HCT116 (cell line): Measurements from ENCODE around the gene CNTD1. TPM values are rescaled to one million over a fixed set of nuclear protein-coding genes. Genes with fewer than 3 reads are reported as not detected.

Source experiments
- ATAC-seq: fragments of 200-7000 bp; cut with Tn5 transposase; 2 replicates; pipeline ENCODE4 v1.9.1; 2020; ENCODE audit warnings: mild to moderate bottlenecking, moderate library complexity
- BruUV-seq: library from RNA; stranded (reverse); fragments of 400-500 nt; replicated peaks from 2 replicates; lab custom pipeline; 2021; lab: Mats Ljungman, UMichigan
- CTCF ChIA-PET: fragments of 300-600 bp; sonication (Branson Sonifier 250); formaldehyde crosslinking; loops from one replicate; lab custom pipeline; 2021; ENCODE audit warnings: antibody characterized with exemption; lab: Charles Lee
- POLR2A ChIA-PET: fragments of 300-600, 350-600 bp; sonication (Branson Sonifier 250); formaldehyde crosslinking; loops from one replicate; lab custom pipeline; 2021; ENCODE audit warnings: antibody characterized with exemption; lab: Charles Lee
- RAD21 ChIA-PET, 2 experiments: fragments of 300-600 bp; sonication (Branson Sonifier 250); formaldehyde crosslinking; loops; one replicate each; lab custom pipeline; 2023; ENCODE audit warnings: low total read pairs in 2 of 2; ENCODE audit not compliant: uncharacterized antibody in 2 of 2, unreplicated experiment in 2 of 2, low non-redundant PET in 1 of 2; lab: Charles Lee
- DNase-seq: peaks from one replicate; pipeline ENCODE4 v3.0.0-alpha.2; 2010; ENCODE audit warnings: low read depth, low spot score
- H2AFZ ChIP-seq: fragments of 200-600 bp; shearing (Covaris generic), sonication (generic); 2 replicates; pipeline ENCODE4 v1.6.1; 2017; ENCODE audit warnings: low read depth, mixed run types, mixed read lengths, antibody characterized with exemption, low read length; ENCODE audit not compliant: poor library complexity, severe bottlenecking
- H3K27ac ChIP-seq: 2 replicates; pipeline ENCODE4 v1.5.1; 2012; ENCODE audit warnings: low read depth, low read length
- H3K27me3 ChIP-seq: fragments of 200-600 bp; sonication (generic); 2 replicates; pipeline ENCODE4 v1.6.1; 2016; ENCODE audit warnings: mixed run types, low read length, mixed read lengths; ENCODE audit not compliant: insufficient read depth
- H3K36me3 ChIP-seq, 2 experiments: fragments of 200-500 bp in 1 of 2; fragments of 200-600 bp in 1 of 2; sonication (Bioruptor generic) in 1 of 2; sonication (generic) in 1 of 2; 2 replicates each; pipeline versions ENCODE4 v1.5.1 to v1.6.1; 2014 to 2016; ENCODE audit warnings: low read length in 2 of 2, inconsistent platforms in 1 of 2, mixed read lengths in 1 of 2, mixed run types in 1 of 2; ENCODE audit not compliant: insufficient read depth in 2 of 2, control insufficient read depth in 1 of 2
- H3K4me1 ChIP-seq, 2 experiments: fragments of 200-600 bp in 1 of 2; sonication (generic) in 1 of 2; 2 replicates each; pipeline versions ENCODE4 v1.5.1 to v1.6.1; 2012 to 2017; ENCODE audit warnings: low read length in 2 of 2, inconsistent platforms in 1 of 2, mild to moderate bottlenecking in 1 of 2, mixed read lengths in 1 of 2, mixed run types in 1 of 2, moderate library complexity in 1 of 2; ENCODE audit not compliant: insufficient read depth in 2 of 2, control insufficient read depth in 1 of 2
- H3K4me2 ChIP-seq: fragments of 200-600 bp; sonication (generic); 2 replicates; pipeline ENCODE4 v1.6.1; 2017; ENCODE audit warnings: mixed run types, low read length, mixed read lengths
- H3K4me3 ChIP-seq, 2 experiments: fragments of 200-600 bp in 1 of 2; sonication (generic) in 1 of 2; replicated peaks in 1 of 2; 2 replicates each; pipeline ENCODE4 v1.5.1; 2011 to 2016; ENCODE audit warnings: low read length in 2 of 2, control low read depth in 1 of 2, low read depth in 1 of 2, mild to moderate bottlenecking in 1 of 2, mixed read lengths in 1 of 2, mixed run types in 1 of 2
- H3K79me2 ChIP-seq: fragments of 200-600 bp; sonication (generic); 2 replicates; pipeline ENCODE4 v1.6.1; 2017; ENCODE audit warnings: mild to moderate bottlenecking, mixed run types, low read length, moderate library complexity, mixed read lengths; ENCODE audit not compliant: insufficient read depth
- H3K9ac ChIP-seq: fragments of 200-600 bp; sonication (generic); 2 replicates; pipeline ENCODE4 v1.6.1; 2016; ENCODE audit warnings: low read length, mixed read lengths
- H3K9me2 ChIP-seq: fragments of 200-600 bp; sonication (generic), shearing (Covaris generic); 2 replicates; pipeline ENCODE4 v1.6.1; 2017; ENCODE audit warnings: mixed run types, mild to moderate bottlenecking, moderate library complexity; ENCODE audit not compliant: insufficient read depth
- H3K9me3 ChIP-seq, 2 experiments: fragments of 200-500 bp in 1 of 2; fragments of 200-600 bp in 1 of 2; sonication (Bioruptor generic) in 1 of 2; sonication (generic) in 1 of 2; 2 replicates each; pipeline ENCODE4 v1.6.1; 2014 to 2017; ENCODE audit warnings: low read length in 2 of 2, mixed read lengths in 2 of 2, inconsistent platforms in 1 of 2, low read depth in 1 of 2, mild to moderate bottlenecking in 1 of 2, mixed run types in 1 of 2, moderate library complexity in 1 of 2; ENCODE audit not compliant: control insufficient read depth in 1 of 2, insufficient read depth in 1 of 2
- H4K20me1 ChIP-seq: fragments of 200-600 bp; sonication (generic), shearing (Covaris generic); 2 replicates; pipeline ENCODE4 v1.6.1; 2017; ENCODE audit warnings: mixed run types, mild to moderate bottlenecking, moderate library complexity; ENCODE audit not compliant: insufficient read depth
- ATF3 ChIP-seq: IDR thresholded peaks from 2 replicates; pipeline ENCODE4 v1.6.1; 2012
- CBX3 ChIP-seq: IDR thresholded peaks from 2 replicates; pipeline ENCODE4 v1.6.1; 2012; ENCODE audit warnings: low read depth
- EZH2phosphoT487 ChIP-seq: fragments of 200-600 bp; IDR thresholded peaks from 2 replicates; pipeline ENCODE4 v1.6.1; 2018; ENCODE audit warnings: antibody characterized with exemption, borderline replicate concordance
- FOSL1 ChIP-seq: IDR thresholded peaks from 2 replicates; pipeline ENCODE4 v1.6.1; 2012; ENCODE audit warnings: low read depth
- JUND ChIP-seq: IDR thresholded peaks from 2 replicates; pipeline ENCODE4 v1.6.1; 2012
- POLR2A ChIP-seq: IDR thresholded peaks from 2 replicates; pipeline ENCODE4 v1.7.0; 2011; ENCODE audit warnings: borderline replicate concordance; ENCODE audit not compliant: insufficient read depth, insufficient read length; ENCODE audit errors: extremely low read depth
- REST ChIP-seq: IDR thresholded peaks from 2 replicates; pipeline ENCODE4 v1.6.1; 2012; ENCODE audit warnings: low read depth
- intact Hi-C: fragments of 100-400 bp; cut with micrococcal nuclease; formaldehyde crosslinking; loops from 2 replicates; pipeline ENCODE4 v1.10.0; 2022
- total RNA-seq: library from RNA; stranded (reverse); gene quantifications from one replicate; pipeline ENCODE4 v1.2.1, GENCODE V29; 2021; ENCODE audit not compliant: unreplicated experiment

CNTD1 gene
- total RNA-seq, 1 experiment from 2014 or later, result not detected

DNA sequence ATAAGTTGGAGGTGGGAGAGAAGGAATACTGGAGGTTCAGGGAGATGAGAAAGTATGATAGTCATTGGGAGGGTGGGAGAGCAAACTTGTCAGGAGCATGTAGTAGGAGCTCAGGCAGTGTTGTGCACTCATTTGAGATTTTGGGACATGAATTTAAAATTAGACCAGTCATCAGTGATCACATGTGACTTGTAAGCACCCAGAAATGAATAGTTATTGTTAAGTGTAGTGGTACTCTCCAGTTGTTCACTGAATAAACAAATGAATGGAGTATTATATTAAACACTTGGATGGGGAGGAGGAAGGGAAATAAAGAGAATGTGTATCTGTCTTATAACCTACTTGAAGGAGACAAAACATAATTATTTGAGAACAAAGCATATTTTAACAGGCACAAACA is 32.3 kb downstream of the CNTD1 start:
- DNase-seq (no peak), ATAC-seq (no peak)
- Histone ChIP-seq H3K9ac (no peak overlapping the region), H3K9me2 (no peaks in the 10 kb centered on the region), H2AFZ (no peak overlapping the region), H3K27me3 (no peaks in the 10 kb centered on the region), H3K4me2 (no peak overlapping the region), H3K4me1 (peaks cover 12 to 19% of the 10 kb centered on the region in 2 experiments; a peak in 3 of 4 replicates), H3K27ac (no peak overlapping the region), H3K4me3 (no peak overlapping the region), H3K79me2 (peaks cover 28% of the 10 kb centered on the region), H3K9me3 (no peaks in the 10 kb centered on the region), H3K36me3 (peaks cover under 1 to 10% of the 10 kb centered on the region in 2 experiments; a peak in 1 of 4 replicates), H4K20me1 (no peaks in the 10 kb centered on the region)
- intact Hi-C loops, result no loop called here
- no TSS peak for BruUV-seq
- CTCF ChIA-PET, result no interaction called here
- POLR2A ChIA-PET, result no interaction called here
- RAD21 ChIA-PET, result no interaction called here
- TF ChIP-seq ATF3 (no peak), POLR2A (no peak), REST (no peak), FOSL1 (no peak), CBX3 (no peak), JUND (no peak), EZH2phosphoT487 (no peak)
